HG02970 (cell line): Measurements from ENCODE around the gene ACOT4.
"Not testable (repeated sequence)": the region's sequence is repeated elsewhere in the genome, so short reads cannot be mapped to it uniquely, and the experiment has no call there.

ENCODE experiments used
- ATAC-seq: cut with Tn5 transposase; IDR thresholded peaks from one replicate; pipeline ENCODE4 v1.9.1; 2021; ENCODE audit warnings: mild to moderate bottlenecking, moderate library complexity, moderate number of reproducible peaks; ENCODE audit not compliant: unreplicated experiment, low FRiP score

The ACOT4 gene

GRCh38 chr14:73576391-73576790 lies 15.3 kb upstream of the ACOT4 start:
- no peak for ATAC-seq

GRCh38 chr14:73577214-73577613 lies 14.5 kb upstream of the ACOT4 start:
- ATAC-seq: not testable (repeated sequence)

- ATAC-seq: not testable (repeated sequence)
Observed at GRCh38 chr14:73582102-73582979, 9.3 kb upstream of the ACOT4 start.

- ATAC-seq: no peak
Observed at GRCh38 chr14:73588695-73589094, 3.0 kb upstream of the ACOT4 start.

- ATAC-seq: no peak
Observed at GRCh38 chr14:73589116-73589515, 2.6 kb upstream of the ACOT4 start.

GRCh38 chr14:73590673-73591004 lies 1.0 kb upstream of the ACOT4 start:
- ATAC-seq: not testable (repeated sequence)

- ATAC-seq: no peak
Observed at GRCh38 chr14:73594491-73594890, 2.8 kb downstream of the ACOT4 start.

- no peak for ATAC-seq
Observed at GRCh38 chr14:73599499-73599898, 7.8 kb downstream of the ACOT4 start.

- ATAC-seq: no peak
Observed at GRCh38 chr14:73602994-73603393, 11.3 kb downstream of the ACOT4 start.

- ATAC-seq: no peak
Observed at GRCh38 chr14:73606271-73606670, 14.6 kb downstream of the ACOT4 start.

GRCh38 chr14:73607241-73607640 lies 15.6 kb downstream of the ACOT4 start:
- ATAC-seq: no peak

GRCh38 chr14:73610687-73611086 lies 19.0 kb downstream of the ACOT4 start:
- ATAC-seq: no peak

- ATAC-seq: no peak
Observed at GRCh38 chr14:73612339-73613045, 20.8 kb downstream of the ACOT4 start, which contains the start of gene ACOT6. TSS of gene ACOT6 (plus strand) at chr14:73612517. CDS start at chr14:73612572, 55 bp downstream.

GRCh38 chr14:73613046-73613383 lies 21.3 kb downstream of the ACOT4 start:
- no peak for ATAC-seq

GRCh38 chr14:73613419-73613963 lies 21.8 kb downstream of the ACOT4 start:
- ATAC-seq: no peak

- no peak for ATAC-seq
Observed at GRCh38 chr14:73616831-73617230, 25.2 kb downstream of the ACOT4 start.

GRCh38 chr14:73619524-73619923 lies 27.9 kb downstream of the ACOT4 start:
- ATAC-seq: no peak

- ATAC-seq: no peak
Observed at GRCh38 chr14:73620268-73620667, 28.6 kb downstream of the ACOT4 start.

GRCh38 chr14:73623504-73624054 lies 31.9 kb downstream of the ACOT4 start:
- ATAC-seq: no peak

- ATAC-seq: no peak
Observed at GRCh38 chr14:73625706-73626105, 34.0 kb downstream of the ACOT4 start.

- ATAC-seq: no peak
Observed at GRCh38 chr14:73627151-73627558, 35.5 kb downstream of the ACOT4 start.
